Heart right ventricle (tissue), 16 donors: ENCODE results near the gene RAB3D. TPM values are rescaled to one million over a fixed set of nuclear protein-coding genes. Genes with fewer than 3 reads are reported as not detected.

Experiments
- ATAC-seq, 8 donors: fragments of 200-7000 bp; cut with Tn5 transposase; one replicate each; pipeline ENCODE4 v1.9.1; 2020; ENCODE audit warnings: mild to moderate bottlenecking in 8 of 8, moderate library complexity in 8 of 8, moderate number of reproducible peaks in 1 of 8
- DNase-seq, 2 donors: peaks; one replicate each; pipeline ENCODE4 v3.0.0-alpha.2; 2020
- H3K27ac ChIP-seq, 10 donors: fragments of 200-600 bp; sonication (generic) in 2 of 10; one replicate each; pipeline versions ENCODE4 v1.5.0 to v1.8.0; 2020 to 2022; ENCODE audit warnings: mild to moderate bottlenecking in 3 of 10
- H3K27me3 ChIP-seq, 7 donors: fragments of 200-600 bp; one replicate each; pipeline ENCODE4 v1.8.0; 2021 to 2022; ENCODE audit warnings: mild to moderate bottlenecking in 2 of 7
- H3K36me3 ChIP-seq, 9 donors: fragments of 200-600 bp; sonication (generic) in 1 of 9; one replicate each; pipeline versions ENCODE4 v1.5.0 to v1.8.0; 2020 to 2022; ENCODE audit warnings: mild to moderate bottlenecking in 2 of 9
- H3K4me1 ChIP-seq, 9 donors: fragments of 200-600 bp; sonication (generic) in 1 of 9; one replicate each; pipeline versions ENCODE4 v1.5.0 to v1.8.0; 2020 to 2022; ENCODE audit warnings: mild to moderate bottlenecking in 4 of 9
- H3K4me3 ChIP-seq, 10 donors: fragments of 200-600 bp; sonication (generic) in 2 of 10; one replicate each; pipeline versions ENCODE4 v1.5.0 to v1.8.0; 2020 to 2022; ENCODE audit warnings: mild to moderate bottlenecking in 7 of 10, moderate library complexity in 2 of 10
- H3K9me3 ChIP-seq, 11 donors: fragments of 200-600 bp in 10 of 11; sonication (generic) in 2 of 11; one replicate each; pipeline versions ENCODE4 v1.5.0 to v1.8.0; 2013 to 2022; ENCODE audit warnings: mild to moderate bottlenecking in 2 of 11, control low read depth in 1 of 11, moderate library complexity in 1 of 11
- WGBS, 2 donors: extraction: QIAGEN DNeasy Blood & Tissue Kit; methylation state at CpG; one replicate each; pipeline ENCODE4 v1.1.7; 2013; ENCODE audit warnings: inconsistent platforms in 1 of 2; 5-methylcytosine and 5-hydroxymethylcytosine counted together
- intact Hi-C, 10 donors: fragments of 100-400 bp; cut with DNase I; formaldehyde crosslinking; loops; one replicate each; pipeline versions ENCODE4 v1.11.1 to v1.14.2; 2022
- polyA plus RNA-seq, 2 donors: library from polyadenylated mRNA; stranded (reverse); fragments of 200-250 nt; gene quantifications; one replicate each; pipeline ENCODE4 v1.2.3, GENCODE V29; 2013
- total RNA-seq, 10 donors: library from RNA; stranded (reverse); fragmentation: NEBNext Ultra II Directional in 3 of 10; extraction: Animal tissue kit (Norgen Biotek cat#: 25700) in 3 of 10; gene quantifications; one replicate each; pipeline versions ENCODE4 v1.2.1 to v1.2.4, GENCODE V29; 2021 to 2023
- TF ChIP-seq, protein P1 (sequence below), 9 donors: fragments of 200-600 bp; sonication (generic) in 2 of 9; IDR thresholded peaks; one replicate each; pipeline versions ENCODE4 v1.5.0 to v1.8.0; 2021 to 2022; ENCODE audit warnings: antibody characterized with exemption in 9 of 9, mild to moderate bottlenecking in 5 of 9, moderate library complexity in 1 of 9
- donor health status: Arrhythmogenic right ventricular cardiomyopathy.
- donor health status: ischemic (EF 13 %, LVEDD 7.1; RV severe dilation, severe dysfunction).
- donor health status: healthy with polysubstance abuse.
- donor health status: DM: no; HTN: yes; CAD: no.
- donor health status: DM: no; HTN: no; CAD: no.
- donor health status: ischemic (EF 25% LVEDD 6.9; RV normal size, moderate dysfunction).
- donor health status: ischemic (EF 25% LVEDD 5.7; RV mildly dilated, moderate dysfunction).
- donor health status: healthy.
- donor health status: DM: yes; HTN: yes; CAD: no.
- donor health status: Ischemic cardiomyopathy.
- donor health status: ischemic (EF 35%, LVEDD 5.7; RV mildly dilated, moderate dysfunction).
- donor health status: nonischemic (EF 11% LVEDD 7.7; RV severe dilation, severe dysfunction).
- donor health status: DM: yes; HTN: yes; CAD: no.
- donor health status: PGD.
- donor health status: ischemic (EF 29% LVEDD 5.4; RV normal size, mild dysfunction).
- donor health status: nonischemic (EF 23%, LVEDD 6.1; RV moderate dilation, normal function).

The RAB3D gene
- total and polyA plus RNA-seq, 12 donors = 2.7 to 11.6 (median 6.0) TPM

DNA sequence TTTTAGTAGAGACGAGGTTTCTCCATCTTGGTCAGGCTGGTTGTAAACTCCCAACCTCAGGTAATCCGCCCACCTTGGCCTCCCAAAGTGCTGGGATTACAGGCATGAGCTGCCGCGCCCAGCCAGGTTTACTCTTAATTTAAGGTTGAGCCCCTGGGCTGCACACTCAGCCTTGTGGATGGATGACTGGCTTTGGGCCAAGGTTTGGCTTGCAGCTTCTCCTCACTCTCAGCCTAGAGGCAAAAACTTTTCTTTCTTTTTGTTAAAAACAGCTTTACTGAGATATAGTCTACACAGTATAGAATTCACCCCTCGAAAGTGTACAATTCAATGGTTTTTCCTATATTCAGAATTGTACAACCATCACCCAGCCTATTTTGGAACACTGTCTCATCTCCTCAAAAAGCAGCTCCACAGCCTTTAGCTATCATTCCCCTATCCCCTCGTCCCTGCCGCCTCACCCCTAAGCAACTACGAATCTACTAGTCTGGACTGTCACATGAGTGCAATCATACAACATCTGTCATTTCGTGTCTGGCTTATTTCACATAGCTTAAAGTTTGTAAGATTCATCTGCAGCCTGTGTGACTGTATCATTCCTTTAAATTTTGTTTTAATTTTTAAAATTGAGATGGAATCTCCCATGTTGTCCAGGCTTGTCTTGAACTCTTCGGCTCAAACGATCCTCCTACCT, 58.0 kb downstream of the RAB3D start:
- 62 to 66% methylated on average over 11 of the region's 11 CpGs for WGBS, 2 donors
- Histone ChIP-seq H3K9me3 (no peaks in the 10 kb centered on the region), H3K36me3 (no peaks in the 10 kb centered on the region), H3K4me1 (peaks cover 0 to 50% (median 25%) of the 10 kb centered on the region in 9 donors), H3K27me3 (peaks cover 0 to 38% (median 0%) of the 10 kb centered on the region in 7 donors), H3K4me3 (no peak overlapping the region), H3K27ac (peak overlapping the region in 2 of 10 donors; percentile 17 to 19)
- intact Hi-C loops = loop anchor here in 2 of 10 donors (5.0 to 10.0 kb wide), 2 partner anchors 139 to 147 kb away; no protein-coding TSS in a partner anchor
- DNase-seq = no peak
- no peak for ATAC-seq
- TF ChIP-seq, protein P1, sequence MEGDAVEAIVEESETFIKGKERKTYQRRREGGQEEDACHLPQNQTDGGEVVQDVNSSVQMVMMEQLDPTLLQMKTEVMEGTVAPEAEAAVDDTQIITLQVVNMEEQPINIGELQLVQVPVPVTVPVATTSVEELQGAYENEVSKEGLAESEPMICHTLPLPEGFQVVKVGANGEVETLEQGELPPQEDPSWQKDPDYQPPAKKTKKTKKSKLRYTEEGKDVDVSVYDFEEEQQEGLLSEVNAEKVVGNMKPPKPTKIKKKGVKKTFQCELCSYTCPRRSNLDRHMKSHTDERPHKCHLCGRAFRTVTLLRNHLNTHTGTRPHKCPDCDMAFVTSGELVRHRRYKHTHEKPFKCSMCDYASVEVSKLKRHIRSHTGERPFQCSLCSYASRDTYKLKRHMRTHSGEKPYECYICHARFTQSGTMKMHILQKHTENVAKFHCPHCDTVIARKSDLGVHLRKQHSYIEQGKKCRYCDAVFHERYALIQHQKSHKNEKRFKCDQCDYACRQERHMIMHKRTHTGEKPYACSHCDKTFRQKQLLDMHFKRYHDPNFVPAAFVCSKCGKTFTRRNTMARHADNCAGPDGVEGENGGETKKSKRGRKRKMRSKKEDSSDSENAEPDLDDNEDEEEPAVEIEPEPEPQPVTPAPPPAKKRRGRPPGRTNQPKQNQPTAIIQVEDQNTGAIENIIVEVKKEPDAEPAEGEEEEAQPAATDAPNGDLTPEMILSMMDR (IDR thresholded peaks at IDR 0.05) = no peak

DNA sequence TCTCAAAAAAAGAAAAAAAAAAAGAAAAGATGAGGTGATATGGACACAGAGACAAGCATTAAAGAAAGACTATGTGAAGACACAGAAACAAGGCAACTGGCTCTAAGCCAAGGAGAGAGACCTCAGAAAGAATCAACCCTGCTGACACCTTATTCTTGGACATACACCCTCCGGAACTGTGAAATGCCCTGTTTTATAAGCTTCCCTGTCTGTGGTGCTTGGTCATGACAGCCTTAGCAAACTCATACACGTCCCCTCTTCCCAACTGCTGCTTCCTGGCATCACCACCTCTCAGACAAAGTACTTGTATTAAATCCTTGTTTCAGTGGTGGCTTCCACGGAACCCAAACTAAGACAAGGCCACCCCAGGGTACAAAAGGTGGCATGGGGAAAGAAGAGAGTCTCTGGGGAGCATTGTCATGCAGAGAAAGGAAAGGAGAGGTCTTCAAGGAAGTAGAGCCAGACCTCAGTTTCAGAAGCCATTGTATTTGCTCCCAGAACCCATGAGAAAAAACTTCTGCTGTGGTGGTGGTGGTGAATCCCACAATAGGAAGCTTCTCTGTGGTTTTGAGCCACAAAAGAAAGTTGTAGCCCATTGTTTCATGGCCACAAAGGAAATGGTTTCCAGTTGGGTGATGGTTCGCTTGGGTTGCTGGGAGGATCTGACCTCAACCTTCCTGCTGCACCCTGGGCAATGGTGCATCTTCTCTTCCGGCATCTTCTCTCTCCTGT, 59.8 kb downstream of the RAB3D start:
- intact Hi-C loops = loop anchor here in 2 of 10 donors (5.0 to 10.0 kb wide), 2 partner anchors 137 to 145 kb away; no protein-coding TSS in a partner anchor
- DNase-seq (no peak), ATAC-seq (peak in 2 of 8 donors; percentile 15 to 31)
- H3K9me3 ChIP-seq = no peaks in the 10 kb centered on the region
- 66 to 74% methylated on average over 5 of the region's 5 CpGs for WGBS, 2 donors
- peak overlapping the region in 8 of 10 donors; percentile 6 to 77 (median 47) for H3K27ac ChIP-seq
- peaks cover 0 to 36% (median 18%) of the 10 kb centered on the region in 9 donors for H3K4me1 ChIP-seq
- H3K27me3 ChIP-seq = peaks cover 0 to 38% (median 0%) of the 10 kb centered on the region in 7 donors
- TF ChIP-seq, protein P1 (IDR thresholded peaks at IDR 0.05) = no peak
- H3K36me3 ChIP-seq = no peaks in the 10 kb centered on the region
- H3K4me3 ChIP-seq = no peak overlapping the region

DNA sequence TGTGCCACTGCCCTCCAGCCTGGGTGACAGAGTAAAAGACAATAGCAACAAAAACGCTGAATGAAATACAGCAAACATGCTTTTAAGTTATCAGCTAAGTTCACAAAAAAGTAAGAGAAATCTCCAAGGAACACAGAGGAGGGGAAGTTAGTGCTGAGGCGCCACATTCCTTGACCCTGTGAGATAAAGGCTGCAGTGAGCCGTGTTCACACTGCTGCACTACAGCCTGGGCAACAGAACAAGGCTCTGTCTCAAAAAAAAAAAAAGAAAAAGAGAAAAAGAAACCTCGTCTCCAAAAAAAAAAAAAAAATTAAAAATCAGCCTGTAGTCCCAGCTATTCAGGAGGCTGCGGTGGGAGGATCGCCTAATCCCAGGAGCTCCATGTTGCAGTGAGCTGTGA, 60.8 kb downstream of the RAB3D start:
- TF ChIP-seq, protein P1 (IDR thresholded peaks at IDR 0.05) = no peak
- peak in 7 of 8 donors; percentile 61 to 93 (median 76) for ATAC-seq
- DNase-seq = no peak
- H3K36me3 ChIP-seq = no peaks in the 10 kb centered on the region
- intact Hi-C loops = no loop called here
- H3K4me1 ChIP-seq = peaks cover 0 to 33% (median 18%) of the 10 kb centered on the region in 9 donors
- no peaks in the 10 kb centered on the region for H3K9me3 ChIP-seq
- H3K27ac ChIP-seq = peak overlapping the region in 6 of 10 donors; percentile 6 to 77 (median 26)
- H3K27me3 ChIP-seq = peaks cover 0 to 45% (median 0%) of the 10 kb centered on the region in 7 donors
- no peak overlapping the region for H3K4me3 ChIP-seq
- WGBS, 2 donors = 27 to 29% methylated on average over 6 of the region's 6 CpGs

DNA sequence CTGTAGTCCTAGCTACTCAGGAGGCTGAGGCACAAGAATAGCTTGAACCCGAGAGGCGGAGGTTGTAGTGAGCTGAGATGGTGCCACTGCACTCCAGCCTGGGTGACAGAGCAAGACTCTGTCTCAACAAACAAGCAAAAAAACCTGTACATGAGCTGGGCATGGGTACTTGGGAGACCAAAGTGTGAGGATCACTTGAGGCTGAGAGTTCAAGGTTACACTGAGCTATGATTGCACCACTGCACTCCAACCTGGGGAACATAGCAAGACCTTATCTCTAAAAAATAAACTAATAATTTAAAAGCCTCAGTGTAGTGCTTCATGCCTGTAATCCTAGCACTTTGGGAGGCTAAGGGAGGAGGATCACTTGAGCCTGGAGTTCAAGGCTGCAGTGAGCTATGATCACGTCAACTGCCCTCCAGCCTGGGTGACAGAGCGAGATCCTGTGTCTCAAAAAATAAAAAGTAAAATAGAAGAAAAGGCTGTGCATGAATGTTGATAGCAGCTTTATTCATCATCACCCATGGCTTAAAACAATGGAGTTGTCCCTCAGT, 64.8 kb downstream of the RAB3D start:
- TF ChIP-seq, protein P1 (IDR thresholded peaks at IDR 0.05) = no peak
- H3K27ac ChIP-seq = peak overlapping the region in 2 of 10 donors; percentile 35 to 64
- intact Hi-C loops = no loop called here

More for the DNA sequence above, 64.8 kb downstream of the RAB3D start:
- H3K27me3 ChIP-seq = peaks cover 0 to 28% (median 0%) of the 10 kb centered on the region in 7 donors
- WGBS, 2 donors = 73 to 74% methylated on average over 4 of the region's 4 CpGs
- DNase-seq = no peak
- no peak overlapping the region for H3K4me3 ChIP-seq
- no peaks in the 10 kb centered on the region for H3K36me3 ChIP-seq
- H3K9me3 ChIP-seq = no peaks in the 10 kb centered on the region
- peaks cover 0 to 41% (median 12%) of the 10 kb centered on the region in 9 donors for H3K4me1 ChIP-seq
- ATAC-seq = no peak
